ENCODE results near the gene INKA2. TPM values are rescaled to one million over a fixed set of nuclear protein-coding genes. Genes with fewer than 3 reads are reported as not detected.

The INKA2 gene
- polyA plus RNA-seq, 1 of the 3 experiments (the other 2 are of a cell fraction), result 1.1 TPM

GRCh38 chr1:111758373-111758772 is 19.2 kb upstream of the INKA2 start:
- no peaks in the 10 kb centered on the region for H3K9me2 ChIP-seq
- H3K27me3 ChIP-seq (ENCODE audit: insufficient read depth), result no peaks in the 10 kb centered on the region
- no peak overlapping the region for H3K27ac ChIP-seq (ENCODE audit: low read depth in 2 of 2, low read length in 1 of 2)
- TF ChIP-seq NRF1 (IDR thresholded peaks at IDR 0.05; ENCODE audit: low read depth, low read length), result no peak
- TF ChIP-seq RAD21 (IDR thresholded peaks at IDR 0.05; ENCODE audit: low read length), result peak; percentile 8; the same call in 1 of the 2 replicates
- TF ChIP-seq CTCF (IDR thresholded peaks at IDR 0.05), result peak; percentile 30
- no peak overlapping the region for H3K4me3 ChIP-seq (ENCODE audit: low read depth in 2 of 2, low read length in 1 of 2)
- no peak overlapping the region for H3K9ac ChIP-seq
- POLR2A ChIA-PET, result interaction anchor here (0.5 kb wide), 1 partner anchor 11 kb away, joined by 3 read pairs; no protein-coding TSS in a partner anchor
- no peak overlapping the region for H2AFZ ChIP-seq (ENCODE audit: low read depth)
- CTCF ChIA-PET, result interaction anchor here (5.2 kb wide), 1 partner anchor 9 kb away, joined by 48 read pairs; no protein-coding TSS in a partner anchor
- peaks cover 49% of the 10 kb centered on the region for H3K79me2 ChIP-seq (ENCODE audit: insufficient read depth)
- no peaks in the 10 kb centered on the region for H3K9me3 ChIP-seq
- no peaks in the 10 kb centered on the region for H4K20me1 ChIP-seq (ENCODE audit: insufficient read depth)
- DNase-seq, result peak; percentile 22
- WGBS (ENCODE audit: low lambda C conversion rate), result 95% methylated on average over 2 of the region's 2 CpGs
- no peak overlapping the region for H3K4me2 ChIP-seq
- H3K4me1 ChIP-seq (ENCODE audit: control insufficient read depth in 1 of 2, insufficient read depth in 2 of 2, low read depth in 1 of 2, low read length in 1 of 2), result peaks cover 9 to 23% of the 10 kb centered on the region in 2 experiments
- peaks cover 20% of the 10 kb centered on the region for H3F3A ChIP-seq (replicated peaks; ENCODE audit: insufficient read depth)
- H3K36me3 ChIP-seq (replicated peaks in 1 of 2; ENCODE audit: control insufficient read depth in 1 of 2, insufficient read depth in 2 of 2, low read length in 1 of 2), result peaks cover 32 to 43% of the 10 kb centered on the region in 2 experiments

GRCh38 chr1:111756124-111756513 is 16.9 kb upstream of the INKA2 start:
- Histone ChIP-seq H3K9me3 (no peaks in the 10 kb centered on the region), H2AFZ (ENCODE audit: low read depth) (peak overlapping the region; percentile 97), H3K79me2 (ENCODE audit: insufficient read depth) (peaks cover 40% of the 10 kb centered on the region), H3K27ac (ENCODE audit: low read depth in 2 of 2, low read length in 1 of 2) (peak overlapping the region; percentile 96 to 99), H3K36me3 (replicated peaks in 1 of 2; ENCODE audit: control insufficient read depth in 1 of 2, insufficient read depth in 2 of 2, low read length in 1 of 2) (peaks cover 21 to 23% of the 10 kb centered on the region in 2 experiments), H3K9me2 (no peaks in the 10 kb centered on the region), H4K20me1 (ENCODE audit: insufficient read depth) (no peaks in the 10 kb centered on the region), H3K4me3 (ENCODE audit: low read depth in 2 of 2, low read length in 1 of 2) (peak overlapping the region; percentile 96 to 99), H3K4me2 (peak overlapping the region; percentile 83), H3K9ac (peak overlapping the region; percentile 92), H3K27me3 (ENCODE audit: insufficient read depth) (no peaks in the 10 kb centered on the region), H3K4me1 (ENCODE audit: control insufficient read depth in 1 of 2, insufficient read depth in 2 of 2, low read depth in 1 of 2, low read length in 1 of 2) (peaks cover 9 to 11% of the 10 kb centered on the region in 2 experiments; a peak in 3 of 4 replicates), H3F3A (replicated peaks; ENCODE audit: insufficient read depth) (peaks cover 9% of the 10 kb centered on the region)
- ChIA-PET CTCF (interaction anchor here (0.6 to 5.2 kb wide), 9 partner anchors 10 to 287 kb away, joined by 3 to 48 read pairs (median 4); no protein-coding TSS in a partner anchor), POLR2A (interaction anchor here (3.2 kb wide), 1 partner anchor 17 kb away, joined by 15 read pairs; the partner anchor contains the start of gene INKA2)
- no peak for DNase-seq
- 1% methylated on average over 14 of the region's 35 CpGs for WGBS (ENCODE audit: low lambda C conversion rate)
- TF ChIP-seq EZH2phosphoT487 (IDR thresholded peaks at IDR 0.05; ENCODE audit: borderline replicate concordance, low read depth) (no peak), TAF1 (IDR thresholded peaks at IDR 0.05; ENCODE audit: borderline replicate concordance, low read depth, low read length) (no peak), TEAD4 (IDR thresholded peaks at IDR 0.05; ENCODE audit: borderline replicate concordance, insufficient read depth) (no peak), JUND (IDR thresholded peaks at IDR 0.05) (no peak), FOXJ3 (CRISPR knock-in tag; IDR thresholded peaks at IDR 0.05) (no peak), USF2 (IDR thresholded peaks at IDR 0.05; ENCODE audit: borderline replicate concordance, low read depth, low read length) (no peak), GABPA (IDR thresholded peaks at IDR 0.05; ENCODE audit: low read depth) (no peak), ELF1 (IDR thresholded peaks at IDR 0.05) (no peak), PBX3 (IDR thresholded peaks at IDR 0.05) (no peak), FOSL2 (IDR thresholded peaks at IDR 0.05; ENCODE audit: borderline replicate concordance, low read depth) (no peak)
